RPMI7951 (cell line): Measurements from ENCODE around the gene RIBC2. TPM values are rescaled to one million over a fixed set of nuclear protein-coding genes. Genes with fewer than 3 reads are reported as not detected.
"Not testable (repeated sequence)": the region's sequence is repeated elsewhere in the genome, so short reads cannot be mapped to it uniquely, and the experiment has no call there.

Experiments used
- DNase-seq: peaks from one replicate; pipeline ENCODE4 v3.0.0-alpha.2; 2012; ENCODE audit warnings: low read depth
- total RNA-seq: library from RNA; depleted of rRNA; stranded (reverse); fragments of >200 nt; shearing (Covaris generic); gene quantifications from 2 replicates; pipeline ENCODE4 v1.2.3, GENCODE V29; 2014

Gene RIBC2
- total RNA-seq, 1 experiment from 2014 or later = 5.5 TPM

GRCh38 chr22:45424241-45424731 is 10.8 kb downstream of the RIBC2 start:
- no peak for DNase-seq

GRCh38 chr22:45425101-45425500 is 11.6 kb downstream of the RIBC2 start:
- DNase-seq = peak; percentile 9

GRCh38 chr22:45425531-45426265 is 12.2 kb downstream of the RIBC2 start:
- DNase-seq = no peak

- no peak for DNase-seq
Measured at GRCh38 chr22:45426387-45426786, 12.9 kb downstream of the RIBC2 start.

DNA sequence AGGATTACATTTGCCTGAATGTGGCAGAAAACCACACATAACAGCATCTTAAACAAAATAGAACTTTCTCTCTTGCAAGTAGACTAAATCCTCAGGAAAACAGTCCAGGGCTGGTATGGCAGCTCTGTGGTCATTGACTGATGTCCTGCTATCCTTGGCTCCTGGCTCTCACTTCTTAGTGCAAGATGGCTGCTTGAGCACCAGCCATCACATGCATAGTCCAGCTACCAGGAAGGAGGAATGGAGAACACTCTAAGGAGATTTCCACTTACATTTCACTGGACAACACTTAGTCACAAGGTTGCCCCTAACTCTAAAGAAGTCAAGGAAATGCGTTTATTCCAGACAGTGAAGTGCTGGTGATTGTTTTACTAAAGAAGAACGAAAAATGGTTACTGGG is 13.6 kb downstream of the RIBC2 start:
- no peak for DNase-seq

- DNase-seq = no peak
Measured at GRCh38 chr22:45428391-45429385, 15.2 kb downstream of the RIBC2 start.

DNA sequence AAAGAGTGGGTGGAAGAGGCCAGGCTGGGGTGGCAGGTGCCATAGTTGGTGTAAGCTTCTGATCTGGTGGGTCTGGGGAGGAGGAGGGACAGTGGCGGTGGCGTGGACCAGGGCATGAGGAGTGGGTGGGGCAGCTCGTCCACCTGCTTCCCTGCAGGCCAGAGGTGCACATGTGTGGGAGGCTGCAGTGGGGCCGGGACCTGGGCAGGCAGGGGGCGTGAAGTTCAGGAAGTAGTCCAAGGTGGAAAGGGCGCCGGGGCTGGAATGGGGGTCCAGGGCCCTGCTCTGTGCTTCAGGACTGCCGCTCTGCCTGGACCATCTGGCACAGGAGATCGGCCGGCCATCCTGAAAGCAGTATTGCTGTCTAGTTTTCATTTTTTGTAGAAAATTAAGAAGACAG is 15.9 kb downstream of the RIBC2 start:
- DNase-seq = no peak

DNA sequence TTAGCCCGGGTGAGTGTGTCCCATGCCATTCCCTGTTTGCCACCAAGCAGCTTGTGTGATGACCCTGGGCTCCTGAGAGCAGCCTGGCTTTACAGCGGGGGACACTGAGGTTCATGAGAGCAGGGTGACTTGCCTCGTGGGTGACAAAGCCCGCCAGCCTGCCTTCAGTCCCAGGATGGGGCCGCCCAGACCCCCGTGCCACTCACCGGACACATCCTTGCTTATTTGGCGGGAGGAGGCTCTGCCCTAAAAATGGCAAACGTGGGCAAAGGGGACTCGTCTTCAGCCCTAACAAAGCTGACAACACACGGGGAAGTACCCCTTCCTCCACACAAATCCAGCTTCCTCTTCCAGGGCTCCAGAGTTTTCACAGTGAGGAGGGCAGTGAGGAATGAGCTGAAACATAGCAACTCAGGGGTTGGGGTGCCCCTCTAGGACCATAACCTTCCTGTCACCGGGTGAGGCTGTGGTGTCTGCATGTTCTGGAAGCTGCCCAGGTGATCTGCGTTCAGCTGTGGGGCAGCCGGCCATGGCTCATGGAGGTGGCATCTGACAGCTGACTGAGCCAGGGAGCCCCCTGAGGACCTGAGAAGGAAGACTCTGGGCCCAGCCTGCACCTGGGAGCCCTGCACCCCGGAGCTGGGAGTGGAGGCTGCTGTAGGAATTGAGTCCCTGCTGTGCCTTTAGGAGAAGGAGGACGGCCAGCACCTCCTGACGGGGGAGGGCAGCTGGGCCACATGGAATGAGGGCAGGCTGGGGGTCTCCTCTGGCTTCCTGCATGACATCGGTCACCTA is 16.7 kb downstream of the RIBC2 start:
- DNase-seq = no peak

DNA sequence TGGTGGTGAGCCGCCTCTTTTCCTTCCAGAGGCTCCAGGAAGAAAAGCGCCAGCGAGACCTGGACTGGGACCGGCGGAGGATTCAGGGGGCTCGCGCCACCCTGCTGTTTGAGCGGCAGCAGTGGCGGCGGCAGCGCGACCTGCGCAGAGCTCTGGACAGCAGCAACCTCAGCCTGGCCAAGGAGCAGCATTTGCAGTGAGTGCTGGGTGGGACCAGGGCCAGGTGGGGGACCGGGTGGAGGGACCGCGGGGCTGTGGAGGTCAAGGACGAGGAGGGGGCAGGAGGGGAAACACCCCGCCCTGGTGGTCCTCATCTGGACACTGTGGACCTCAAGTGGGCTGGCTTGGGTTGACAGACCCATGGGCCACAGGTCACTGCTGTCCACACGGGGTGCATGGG is 17.4 kb downstream of the RIBC2 start:
- DNase-seq = no peak

DNA sequence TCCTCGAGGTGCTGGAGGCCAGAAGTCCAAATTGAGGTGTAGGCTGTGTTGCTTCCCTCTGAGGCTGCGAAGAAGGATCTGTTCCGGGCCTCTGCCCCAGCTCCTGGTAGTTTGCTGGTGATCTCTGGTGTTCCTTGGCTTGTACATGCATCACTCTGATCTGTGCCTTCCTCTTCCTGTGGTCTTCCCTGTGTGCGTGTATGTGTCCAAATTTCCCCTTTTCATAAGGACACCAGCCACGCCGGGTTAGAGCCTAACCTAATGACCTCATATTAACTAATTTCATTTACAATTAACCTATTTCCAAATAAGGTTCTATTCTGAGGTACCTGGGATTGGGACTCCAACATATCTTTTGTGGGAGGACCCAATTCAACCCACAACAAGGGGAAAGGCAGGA is 21.5 kb downstream of the RIBC2 start:
- DNase-seq = no peak

DNA sequence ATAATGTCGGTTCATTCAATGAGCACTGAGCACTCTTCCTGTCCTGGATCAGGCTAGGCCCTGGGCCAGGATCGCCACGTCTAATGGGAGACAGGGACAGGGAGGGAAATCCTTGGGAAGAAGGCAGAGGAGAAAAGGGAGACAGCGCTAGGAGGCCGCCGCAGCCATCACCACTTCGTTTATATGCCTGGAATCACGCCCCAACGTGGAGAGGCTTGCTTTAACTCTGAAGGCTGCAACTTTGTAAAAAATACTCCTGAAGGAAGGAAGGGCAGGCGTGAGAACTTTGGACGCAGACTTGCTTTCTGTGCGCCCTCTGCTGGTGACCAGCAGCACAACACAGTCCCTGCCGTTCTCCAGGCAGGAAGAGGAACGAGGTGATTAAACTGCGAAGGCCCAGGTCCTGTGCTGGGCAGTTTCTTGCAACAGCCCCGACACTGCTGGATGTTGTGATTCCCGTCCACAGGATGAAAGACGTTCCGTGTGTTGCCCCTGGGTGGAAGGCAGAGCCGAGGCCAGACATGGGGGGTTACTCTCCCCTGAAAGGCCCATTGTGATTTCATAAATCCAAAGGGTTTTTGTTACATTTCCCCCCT is 22.1 kb downstream of the RIBC2 start:
- DNase-seq = peak; percentile 73

DNA sequence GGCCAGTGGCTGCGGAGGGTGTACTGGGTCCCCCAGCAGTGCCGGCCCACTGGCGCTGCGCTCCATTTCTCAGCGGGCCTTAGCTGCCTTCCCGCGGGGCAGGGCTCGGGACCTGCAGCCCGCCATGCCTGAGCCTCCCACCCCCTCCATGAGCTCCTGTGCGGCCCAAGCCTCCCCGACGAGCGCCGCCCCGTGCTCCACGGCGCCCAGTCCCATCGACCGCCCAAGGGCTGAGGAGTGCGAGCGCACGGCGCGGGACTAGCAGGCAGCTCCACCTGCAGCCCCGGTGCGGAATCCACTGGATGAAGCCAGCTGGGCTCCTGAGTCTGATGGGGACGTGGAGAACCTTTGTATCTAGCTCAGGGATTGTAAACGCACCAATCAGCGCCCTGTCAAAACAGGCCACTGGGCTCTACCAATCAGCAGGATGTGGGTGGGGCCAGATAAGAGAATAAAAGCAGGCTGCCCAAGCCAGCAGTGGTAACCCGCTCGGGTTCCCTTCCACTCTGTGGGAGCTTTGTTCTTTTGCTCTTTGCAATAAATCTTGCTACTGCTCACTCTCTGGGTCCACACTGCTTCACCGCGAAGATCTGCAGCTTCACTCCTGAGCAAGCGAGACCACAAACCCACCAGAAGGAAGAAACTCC is 23.5 kb downstream of the RIBC2 start:
- DNase-seq = not testable (repeated sequence)

DNA sequence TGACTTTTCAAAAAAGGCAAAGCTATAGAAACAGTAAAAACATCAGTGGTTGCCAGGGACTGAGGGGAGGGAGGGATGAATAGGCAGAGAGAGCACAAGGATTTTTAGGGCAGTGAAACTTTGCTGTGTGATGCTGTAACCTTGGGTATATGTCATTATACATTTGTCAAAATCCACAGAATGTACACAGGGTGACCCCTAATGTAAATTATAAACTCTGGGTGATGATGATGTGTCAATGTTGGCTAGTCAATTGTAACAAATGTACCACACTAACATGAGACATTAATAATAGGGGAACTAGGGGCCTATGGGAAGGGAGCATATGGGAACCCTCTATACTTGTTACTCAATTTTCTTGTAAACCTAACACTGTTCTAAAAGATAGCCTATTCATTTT is 24.8 kb downstream of the RIBC2 start:
- DNase-seq = no peak

DNA sequence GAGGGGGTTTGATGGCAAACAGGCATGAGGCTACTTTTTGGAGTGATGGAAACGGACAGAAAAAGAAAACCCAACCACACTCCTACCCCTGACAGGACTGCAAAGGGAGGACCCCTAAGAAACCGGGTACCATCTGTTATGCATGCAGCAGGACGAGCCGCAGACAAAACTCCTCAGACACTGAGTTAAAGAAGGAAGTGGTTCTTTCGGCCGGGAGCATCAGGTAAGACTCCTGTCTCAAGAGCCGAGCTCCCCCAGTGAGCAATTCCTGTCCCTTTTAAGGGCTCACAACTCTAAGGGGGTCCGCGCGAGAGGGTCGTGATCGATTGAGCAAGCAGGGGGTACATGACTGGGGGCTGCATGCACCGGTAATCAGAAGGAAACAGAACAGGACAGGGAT is 27.2 kb downstream of the RIBC2 start:
- DNase-seq = not testable (repeated sequence)

GRCh38 chr22:45441138-45441537 is 27.6 kb downstream of the RIBC2 start:
- peak; percentile 31 for DNase-seq

DNA sequence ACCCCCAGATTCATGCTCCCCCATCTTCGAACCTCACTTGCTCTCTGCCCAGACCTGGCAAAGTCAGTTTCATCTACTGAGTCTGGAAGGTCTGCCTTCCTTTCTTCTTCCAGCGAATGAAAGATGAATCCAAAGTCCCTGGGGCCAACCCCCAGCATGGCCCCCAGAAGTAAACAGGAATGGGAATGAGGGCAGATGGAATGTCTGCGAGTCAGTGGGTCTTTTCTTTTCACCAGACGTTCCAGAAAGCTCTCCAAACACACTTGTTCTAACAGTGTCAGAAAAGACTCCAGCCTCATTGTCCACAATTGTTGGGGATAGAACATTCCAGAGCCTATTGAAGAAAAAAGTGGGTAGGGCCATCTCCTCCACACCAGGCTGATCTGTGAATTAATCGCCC is 28.6 kb downstream of the RIBC2 start:
- no peak for DNase-seq

GRCh38 chr22:45444168-45444567 is 30.7 kb downstream of the RIBC2 start:
- DNase-seq = no peak

- no peak for DNase-seq
Measured at GRCh38 chr22:45445031-45445710, 31.7 kb downstream of the RIBC2 start.

DNA sequence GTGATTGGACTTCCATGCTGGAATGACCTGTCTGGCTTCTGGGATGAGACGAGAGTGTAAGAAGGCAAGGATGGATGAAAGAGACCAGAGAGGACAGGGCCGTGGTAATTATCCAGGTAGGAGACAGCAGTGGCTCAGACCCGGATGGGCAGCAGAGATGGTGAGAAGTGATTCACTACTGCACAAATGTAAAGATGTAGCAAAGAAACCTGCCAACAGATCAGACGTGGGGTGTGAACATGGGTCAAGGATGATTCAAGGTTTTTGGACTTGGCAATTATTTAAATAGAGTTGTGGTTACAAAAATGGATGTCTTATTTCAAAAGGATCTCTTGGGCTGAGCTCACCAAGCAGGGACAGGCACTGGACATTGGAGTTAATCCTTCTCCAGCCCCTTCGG is 32.7 kb downstream of the RIBC2 start:
- no peak for DNase-seq

GRCh38 chr22:45447596-45447995 is 34.1 kb downstream of the RIBC2 start:
- not testable (repeated sequence) for DNase-seq
